Left renal cortex interstitium (tissue), 4 donors: ENCODE results near the gene AURKAIP1. TPM values are rescaled to one million over a fixed set of nuclear protein-coding genes. Genes with fewer than 3 reads are reported as not detected.
"Not testable (repeated sequence)": the region's sequence is repeated elsewhere in the genome, so short reads cannot be mapped to it uniquely, and the experiment has no call there.

Experiments
- DNase-seq, 4 donors: peaks; one replicate each; pipeline ENCODE4 v3.0.0-alpha.2; 2013; ENCODE audit warnings: low read depth in 4 of 4, low spot score in 2 of 4, missing footprints in 1 of 4
- polyA plus RNA-seq, 4 donors: library from polyadenylated mRNA; unstranded; fragments of 120-200 nt; gene quantifications; one replicate each; pipeline ENCODE4 v1.2.1, GENCODE V29; 2013; ENCODE audit not compliant: insufficient read length in 4 of 4

The AURKAIP1 gene
- polyA plus RNA-seq, 4 donors, result 64.4 to 107 (median 84.7) TPM

DNA sequence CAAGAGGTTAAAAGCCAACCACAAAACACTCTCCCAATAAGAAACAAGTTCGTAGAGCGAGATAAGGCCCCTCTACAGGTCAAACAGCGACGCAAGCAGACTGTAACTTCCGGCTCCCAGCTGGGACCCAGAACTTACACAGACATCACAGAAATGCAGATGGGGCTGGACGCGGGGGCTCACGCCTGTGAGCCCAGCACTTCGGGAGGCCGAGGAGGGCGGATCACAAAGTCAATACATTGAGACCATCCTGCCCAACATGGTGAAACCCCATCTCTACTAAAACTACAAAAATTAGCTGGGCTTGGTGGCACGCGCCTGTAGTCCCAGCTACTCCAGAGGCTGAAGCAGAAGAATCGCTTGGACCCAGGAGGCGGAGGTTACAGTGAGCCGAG lies 13.1 kb upstream of the AURKAIP1 start:
- DNase-seq, result no peak

DNA sequence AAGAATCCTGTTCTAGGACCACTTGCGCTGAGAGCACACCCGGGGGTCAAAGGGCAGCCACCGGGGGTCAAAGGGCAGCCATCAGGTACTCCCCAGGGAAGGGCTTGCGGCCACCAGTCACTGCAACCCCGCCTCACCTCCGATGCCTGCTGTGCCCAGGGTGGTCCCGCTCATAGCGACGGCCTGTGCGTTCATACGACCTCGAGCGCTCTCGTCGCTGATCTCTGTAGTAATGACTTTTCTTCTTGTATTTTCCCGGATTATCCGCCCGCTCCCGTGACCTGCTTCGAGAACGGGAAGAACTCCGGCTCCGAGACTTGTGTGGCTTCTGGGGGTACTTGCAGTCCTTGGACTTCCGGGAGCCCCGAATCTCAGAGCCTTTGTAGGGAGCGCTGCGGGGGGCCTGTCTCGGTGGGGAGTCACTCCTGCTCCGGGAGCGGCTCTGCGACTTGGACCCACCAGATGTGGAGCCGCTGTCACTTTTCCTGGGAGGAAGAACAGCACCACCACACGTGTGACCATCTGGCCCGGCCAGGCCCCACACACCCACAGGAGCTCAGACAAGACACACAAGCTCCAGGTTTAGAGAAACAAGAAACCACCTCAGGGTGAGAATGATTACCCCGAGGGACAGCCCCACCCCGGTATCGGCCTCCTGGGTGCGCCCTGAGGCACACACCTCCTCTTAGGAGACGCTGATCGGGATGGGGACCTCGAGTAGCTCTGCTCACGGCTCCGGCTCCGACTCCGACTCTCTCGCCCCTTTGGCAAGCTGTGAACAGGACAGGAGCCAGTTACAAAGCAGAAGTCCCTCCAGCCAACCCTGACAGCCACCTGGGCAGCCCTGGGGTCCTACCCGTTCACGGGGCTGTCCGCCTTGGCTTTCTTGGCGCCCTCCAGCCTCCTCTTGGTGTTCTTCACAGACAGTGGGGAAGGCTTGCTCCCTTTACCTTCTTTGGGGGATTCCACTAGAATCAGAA lies 12.4 kb upstream of the AURKAIP1 start:
- no peak for DNase-seq

DNA sequence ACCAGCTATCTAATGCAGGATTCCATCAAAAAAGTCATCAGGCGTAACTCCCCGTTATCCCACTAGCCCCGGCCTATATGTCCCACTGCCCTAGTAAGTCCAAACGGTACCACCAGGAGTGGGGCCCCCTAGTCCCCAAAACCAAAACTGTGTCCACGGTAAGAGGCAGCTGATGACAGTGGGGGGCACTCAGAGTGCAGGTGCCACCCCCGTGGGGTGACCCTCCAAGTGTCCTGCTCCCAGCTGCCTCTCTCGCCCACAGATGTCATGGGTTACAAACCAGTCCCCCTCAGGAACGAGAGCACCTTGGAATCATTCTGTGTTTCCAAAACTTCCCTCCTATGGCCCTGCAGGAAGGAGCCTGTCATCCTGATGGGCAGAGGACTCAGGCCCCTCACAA lies 10.9 kb upstream of the AURKAIP1 start:
- DNase-seq, result no peak

DNA sequence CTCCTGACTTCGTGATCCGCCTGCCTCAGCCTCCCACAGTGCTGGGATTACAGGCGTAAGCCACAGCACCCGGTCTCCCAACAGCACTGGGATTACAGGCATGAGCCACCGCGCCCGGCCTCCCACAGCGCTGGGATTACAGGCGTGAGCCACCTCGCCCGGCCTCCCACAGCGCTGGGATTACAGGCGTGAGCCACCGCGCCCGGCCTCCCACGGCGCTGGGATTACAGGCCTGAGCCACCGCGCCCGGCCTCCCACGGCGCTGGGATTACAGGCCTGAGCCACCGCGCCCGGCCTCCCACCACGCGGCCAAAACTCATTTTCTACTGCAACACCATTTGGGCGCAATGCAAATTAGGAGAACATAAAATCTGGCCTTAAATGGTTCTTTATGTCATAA lies 10.3 kb upstream of the AURKAIP1 start:
- DNase-seq, result not testable (repeated sequence)

GRCh38 chr1:1381294-1381693 lies 6.3 kb upstream of the AURKAIP1 start:
- no peak for DNase-seq

GRCh38 chr1:1380860-1381259 lies 5.9 kb upstream of the AURKAIP1 start:
- no peak for DNase-seq

- DNase-seq, result no peak
Measured at GRCh38 chr1:1377540-1378205, 2.7 kb upstream of the AURKAIP1 start.

- no peak for DNase-seq
Measured at GRCh38 chr1:1376551-1377226, 1.7 kb upstream of the AURKAIP1 start.

- DNase-seq, result no peak
Measured at GRCh38 chr1:1374589-1374928, 448 bp downstream of the AURKAIP1 start.

DNA sequence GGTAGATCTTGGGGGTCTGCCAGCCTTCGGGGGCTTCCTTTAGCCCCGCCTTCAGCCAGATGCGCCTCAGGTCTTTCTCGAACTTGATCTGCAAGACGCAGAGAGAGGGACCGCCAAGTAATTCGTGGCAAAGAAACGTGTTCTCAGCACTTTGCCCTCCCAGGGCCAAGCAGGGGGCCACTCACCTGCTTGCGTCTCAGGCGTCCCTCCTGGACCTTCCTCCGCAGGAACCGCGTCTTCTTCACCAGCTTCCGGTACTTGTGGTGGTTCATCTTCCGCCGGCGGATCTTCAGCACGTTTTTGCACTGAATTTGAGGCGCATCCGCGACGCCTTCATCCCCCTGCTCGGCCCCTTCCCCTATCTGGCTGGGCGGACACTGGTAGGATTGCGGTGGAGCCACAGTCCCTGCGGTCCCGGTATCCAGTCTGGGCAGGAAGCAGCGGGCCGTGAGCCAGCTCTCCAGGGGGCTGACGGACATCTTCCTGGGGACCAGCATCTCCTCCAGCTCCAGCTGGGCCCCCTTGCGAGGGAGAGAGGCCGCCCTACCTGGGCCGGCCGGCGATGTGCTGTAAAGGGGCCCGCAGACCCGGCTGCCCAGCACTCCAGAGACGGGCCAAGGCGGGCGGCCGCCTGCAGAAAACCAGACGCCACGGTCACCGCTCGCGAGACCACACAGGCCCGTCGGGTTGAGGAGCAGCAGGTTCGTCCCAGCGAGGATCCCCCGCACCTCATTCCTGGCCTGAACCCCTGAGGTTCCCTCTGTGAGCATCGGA lies 1.0 kb downstream of the AURKAIP1 start:
- no peak for DNase-seq

GRCh38 chr1:1373051-1373814 lies 1.8 kb downstream of the AURKAIP1 start:
- no peak for DNase-seq

DNA sequence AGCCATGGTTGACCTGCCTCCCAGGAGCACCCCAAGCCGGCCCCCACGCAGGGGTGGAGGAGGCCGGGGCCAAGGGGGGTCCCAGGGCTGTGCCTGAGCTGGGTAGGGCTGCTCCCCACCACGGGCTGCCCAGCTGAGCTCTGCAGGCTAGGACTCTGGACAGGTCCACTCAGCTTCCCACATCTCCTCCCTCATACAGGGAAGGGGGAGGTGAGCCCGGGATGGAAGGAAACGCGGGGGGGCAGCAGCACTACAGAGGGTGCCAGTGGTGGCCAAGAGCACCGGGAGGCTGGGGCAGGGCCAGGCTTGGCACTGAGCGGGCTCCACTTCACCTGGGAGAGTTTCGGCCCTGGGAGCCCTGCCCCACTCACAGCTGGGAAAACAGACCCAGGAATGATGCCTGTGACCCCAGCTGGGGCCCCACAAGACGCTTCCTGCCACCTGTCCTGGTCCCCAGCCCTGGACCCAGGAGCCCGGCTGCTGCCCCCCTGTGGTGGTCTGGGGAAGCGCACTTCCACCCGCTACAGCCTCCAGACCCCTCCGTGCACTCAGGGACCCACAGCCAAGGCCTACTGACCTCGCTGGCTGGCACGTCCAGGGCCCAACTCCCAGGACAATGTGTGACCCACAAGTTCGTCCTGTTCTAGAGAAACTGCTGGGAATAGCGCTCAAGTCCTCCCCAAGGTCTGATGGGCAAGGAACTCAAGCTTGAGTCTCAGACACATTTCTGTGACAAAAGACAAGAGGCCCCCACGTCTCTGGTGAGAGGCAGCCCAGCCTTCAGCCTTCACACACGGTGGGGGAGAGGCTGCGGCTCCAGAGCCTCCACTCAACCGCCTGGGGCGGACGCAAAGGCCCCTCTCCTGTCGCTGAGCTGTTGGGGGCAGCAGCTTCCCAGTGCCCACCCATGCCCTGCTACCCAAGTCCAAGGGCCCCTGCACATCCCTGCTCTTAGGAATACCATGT lies 3.0 kb downstream of the AURKAIP1 start:
- DNase-seq, result no peak

GRCh38 chr1:1371364-1371745 lies 3.7 kb downstream of the AURKAIP1 start:
- no peak for DNase-seq

DNA sequence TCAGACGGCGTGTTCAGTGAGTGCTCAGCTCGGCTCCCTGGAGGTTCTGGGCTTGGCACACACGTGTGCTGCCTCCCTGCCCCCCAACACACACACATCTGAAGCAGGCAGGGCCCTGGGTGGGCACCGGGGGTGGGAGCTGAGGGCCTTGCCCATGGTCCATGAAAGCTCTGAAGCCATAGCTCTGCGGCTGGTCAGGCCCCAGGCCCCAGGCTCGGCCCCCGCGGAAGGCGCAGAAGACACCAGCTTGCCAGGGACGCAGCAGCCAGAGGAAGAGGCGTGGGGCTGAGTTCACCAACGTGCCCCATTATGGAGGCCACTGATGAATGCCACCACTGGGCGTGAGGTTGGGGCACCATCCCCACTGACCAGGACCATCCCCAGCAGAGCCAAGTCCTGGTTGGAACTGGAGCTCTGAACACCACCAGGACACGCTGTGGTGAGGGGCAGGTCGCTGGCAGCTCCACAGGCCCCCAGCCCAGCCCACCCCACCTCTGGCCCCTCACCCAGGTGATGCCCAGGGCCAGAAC lies 4.2 kb downstream of the AURKAIP1 start:
- DNase-seq, result no peak

GRCh38 chr1:1370094-1370493 lies 4.9 kb downstream of the AURKAIP1 start:
- DNase-seq, result not testable (repeated sequence)

- no peak for DNase-seq
Measured at GRCh38 chr1:1367315-1367714, 7.7 kb downstream of the AURKAIP1 start.

DNA sequence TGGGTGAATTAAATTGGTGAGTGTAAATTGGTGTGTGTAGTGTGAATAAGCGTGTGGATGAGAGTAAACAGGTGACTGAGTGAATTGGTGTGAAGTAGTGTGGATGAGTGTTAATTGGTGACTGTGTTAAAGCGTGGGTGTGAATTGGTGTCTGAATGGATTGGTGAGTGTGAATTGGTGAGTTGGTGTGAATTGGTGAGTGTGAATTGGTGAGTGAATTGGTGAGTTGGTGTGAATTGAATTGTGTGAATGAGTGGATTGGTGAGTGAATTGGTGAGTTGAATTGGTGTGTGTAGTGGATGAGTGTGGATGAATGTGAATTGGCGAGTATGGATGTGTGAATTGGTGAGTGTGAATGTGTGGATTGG lies 8.3 kb downstream of the AURKAIP1 start:
- DNase-seq, result no peak

DNA sequence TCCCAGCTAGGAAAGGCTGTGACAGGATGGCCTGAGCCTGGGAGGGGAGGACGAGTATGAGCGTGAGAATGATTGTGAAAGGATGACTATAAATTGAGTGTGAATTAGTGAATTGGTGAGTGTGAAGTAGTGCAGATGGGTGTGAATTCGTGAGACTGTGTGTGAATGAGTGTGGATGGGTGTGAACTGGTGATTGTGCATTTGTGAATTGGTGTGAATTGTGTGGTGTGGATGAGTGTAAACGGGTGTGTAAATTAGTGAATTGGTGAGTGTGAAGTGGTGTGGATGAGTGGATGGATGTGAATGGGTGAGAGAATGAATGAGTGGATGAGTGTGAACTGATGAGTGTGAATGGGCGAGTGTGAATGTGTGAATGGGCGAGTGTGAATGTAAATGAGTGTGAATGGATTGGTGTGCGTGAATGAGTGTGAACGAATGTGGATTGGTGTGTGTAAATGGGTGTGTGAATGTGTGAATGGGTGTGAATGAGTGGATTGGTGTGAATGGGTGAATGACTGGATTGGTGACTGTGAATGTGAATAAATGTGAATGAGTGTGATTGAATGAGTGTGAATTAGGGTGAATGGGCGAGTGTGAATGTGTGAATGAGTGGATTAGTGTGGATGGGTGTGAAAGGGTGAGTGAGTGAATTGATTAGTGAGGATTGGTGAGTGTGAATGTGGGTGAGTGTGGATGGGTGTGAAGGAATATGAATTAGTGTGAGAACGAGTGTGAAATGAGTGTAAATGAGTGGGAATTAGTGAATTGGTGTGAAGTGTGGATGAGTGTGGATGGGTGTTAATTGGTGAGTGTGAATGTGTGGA lies 8.9 kb downstream of the AURKAIP1 start:
- no peak for DNase-seq
